ENCODE measurements around the gene ZNF644.

GRCh38 chr1:90994461-90994860 lies 27.4 kb downstream of the ZNF644 start:
- no peak for TF ChIP-seq CTCF (IDR thresholded peaks at IDR 0.05)
- TF ChIP-seq ZFX (IDR thresholded peaks at IDR 0.05; ENCODE audit: borderline replicate concordance), result no peak

Data from 22Rv1 (cell line).